ENCODE measurements around the gene ZAR1. TPM values are rescaled to one million over a fixed set of nuclear protein-coding genes. Genes with fewer than 3 reads are reported as not detected.

Gene ZAR1
- total and polyA plus RNA-seq, 2 donors (not counting 1 experiment from before 2014, with no cell fraction given): not detected

DNA sequence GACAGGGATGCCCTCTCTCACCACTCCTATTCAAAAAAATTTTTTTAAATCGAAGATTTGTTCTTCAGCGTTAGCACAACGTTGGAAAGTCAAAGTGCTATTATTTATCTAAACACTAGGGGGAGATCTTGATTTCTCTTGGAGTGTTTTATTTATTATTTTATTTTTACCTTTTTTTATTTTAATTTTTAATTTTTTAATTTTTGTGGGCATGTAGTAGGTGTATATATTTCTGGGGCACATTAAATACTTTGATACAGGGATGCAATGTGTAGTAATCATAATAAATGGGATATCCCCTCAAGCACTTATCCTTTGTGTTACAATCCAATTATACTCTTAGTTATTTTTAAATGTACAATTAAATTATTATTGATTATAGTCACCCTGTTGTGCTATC, 44.3 kb upstream of the ZAR1 start:
- no CpG with 5 or more reads among the region's 3 CpGs for WGBS (ENCODE audit: insufficient coverage)
- no peak overlapping the region for H3K27ac Mint-ChIP-seq
- POLR2A ChIA-PET: no interaction called here
- DNase-seq: peak; percentile 11
- Histone ChIP-seq H3K9ac (ENCODE audit: low read length) (no peak overlapping the region), H3K27ac (ENCODE audit: low read length in 2 of 2) (no peak overlapping the region), H3K4me1 (ENCODE audit: control insufficient read depth in 2 of 2, insufficient read depth in 2 of 2, low read length in 2 of 2) (no peaks in the 10 kb centered on the region), H2AFZ (ENCODE audit: insufficient read depth, low read depth, low read length, poor library complexity, severe bottlenecking) (no peak overlapping the region), H3K9me3 (ENCODE audit: control extremely low read depth in 1 of 3, control insufficient read depth in 2 of 3, insufficient read depth in 1 of 3, low read length in 2 of 3) (peaks cover 0 to 1% (median 0%) of the 10 kb centered on the region in 3 donors), H3K36me3 (replicated peaks in 1 of 2; ENCODE audit: control extremely low read depth in 1 of 2, control insufficient read depth in 1 of 2, extremely low read depth in 1 of 2, insufficient read depth in 2 of 2, low read length in 1 of 2) (no peaks in the 10 kb centered on the region), H3K4me3 (ENCODE audit: control extremely low read depth in 1 of 5, extremely low read depth in 1 of 5, insufficient read depth in 1 of 5, low read depth in 2 of 5, low read length in 4 of 5) (no peak overlapping the region), H3K79me2 (ENCODE audit: control insufficient read depth, insufficient read depth, low read length) (no peaks in the 10 kb centered on the region), H4K20me1 (ENCODE audit: control insufficient read depth, insufficient read depth, low read length, poor library complexity, severe bottlenecking) (no peaks in the 10 kb centered on the region), H3K27me3 (replicated peaks in 1 of 4; ENCODE audit: control extremely low read depth in 1 of 4, control insufficient read depth in 3 of 4, insufficient read depth in 4 of 4, low read length in 3 of 4) (peaks cover 0 to 6% (median 0%) of the 10 kb centered on the region in 4 experiments), H3K4me2 (replicated peaks; ENCODE audit: low read depth, low read length, poor library complexity, severe bottlenecking) (no peak overlapping the region)
- ATAC-seq (ENCODE audit: low read depth): no peak
- peak; percentile 77 for TF ChIP-seq CTCF (IDR thresholded peaks at IDR 0.05)
- TF ChIP-seq EZH2 (IDR thresholded peaks at IDR 0.05; ENCODE audit: borderline replicate concordance, insufficient read depth, low read depth, low read length, poor library complexity, severe bottlenecking): no peak
- peaks cover 6% of the 10 kb centered on the region for H3K27me3 Mint-ChIP-seq
- H3K9me3 Mint-ChIP-seq (ENCODE audit: insufficient read depth): no peaks in the 10 kb centered on the region
- H3K4me1 Mint-ChIP-seq: no peaks in the 10 kb centered on the region
- no peak overlapping the region for H3K4me3 Mint-ChIP-seq
- intact Hi-C loops (cut with micrococcal nuclease): loop anchor here (2.0 kb wide), 1 partner anchor 517 kb away; no protein-coding TSS in a partner anchor
- CTCF ChIA-PET: interaction anchor here (1.1 to 2.1 kb wide), 5 partner anchors 8 to 517 kb away, joined by 3 to 7 read pairs (median 5); no protein-coding TSS in a partner anchor

DNA sequence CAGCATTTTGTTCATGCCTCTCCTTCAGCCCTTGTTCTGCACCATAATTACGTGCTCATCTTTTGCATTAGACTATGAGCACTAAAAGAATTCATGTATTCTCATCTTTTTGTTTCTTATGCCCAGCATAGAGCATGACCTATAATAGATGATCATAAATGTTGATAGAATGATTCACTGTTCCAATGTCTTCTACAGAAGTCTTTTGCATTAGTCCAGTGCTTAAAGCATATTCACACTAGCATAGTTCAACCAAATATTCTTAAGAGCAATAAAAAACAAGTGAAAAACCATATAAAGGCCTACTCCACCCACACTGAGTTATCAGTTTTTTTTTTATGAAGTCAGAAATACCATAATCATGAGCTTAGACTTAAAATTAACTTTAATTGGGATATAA, 43.4 kb upstream of the ZAR1 start:
- no peak overlapping the region for H3K4me3 ChIP-seq (ENCODE audit: control extremely low read depth in 1 of 5, extremely low read depth in 1 of 5, insufficient read depth in 1 of 5, low read depth in 2 of 5, low read length in 4 of 5)
- DNase-seq: no peak
- H3K4me2 ChIP-seq (replicated peaks; ENCODE audit: low read depth, low read length, poor library complexity, severe bottlenecking): no peak overlapping the region
- no peak for TF ChIP-seq CTCF (IDR thresholded peaks at IDR 0.05)
- TF ChIP-seq EZH2 (IDR thresholded peaks at IDR 0.05; ENCODE audit: borderline replicate concordance, insufficient read depth, low read depth, low read length, poor library complexity, severe bottlenecking): no peak
- ATAC-seq (ENCODE audit: low read depth): no peak
- H3K9me3 Mint-ChIP-seq (ENCODE audit: insufficient read depth): no peaks in the 10 kb centered on the region
- no peaks in the 10 kb centered on the region for H3K4me1 ChIP-seq (ENCODE audit: control insufficient read depth in 2 of 2, insufficient read depth in 2 of 2, low read length in 2 of 2)
- no peaks in the 10 kb centered on the region for H4K20me1 ChIP-seq (ENCODE audit: control insufficient read depth, insufficient read depth, low read length, poor library complexity, severe bottlenecking)
- H3K27ac ChIP-seq (ENCODE audit: low read length in 2 of 2): no peak overlapping the region
- H3K36me3 ChIP-seq (replicated peaks in 1 of 2; ENCODE audit: control extremely low read depth in 1 of 2, control insufficient read depth in 1 of 2, extremely low read depth in 1 of 2, insufficient read depth in 2 of 2, low read length in 1 of 2): no peaks in the 10 kb centered on the region
- no peaks in the 10 kb centered on the region for H3K4me1 Mint-ChIP-seq
- no CpG with 5 or more reads among the region's 1 CpG for WGBS (ENCODE audit: insufficient coverage)
- intact Hi-C loops (cut with micrococcal nuclease): loop anchor here (2.0 kb wide), 1 partner anchor 516 kb away; no protein-coding TSS in a partner anchor
- H3K27ac Mint-ChIP-seq: no peak overlapping the region
- H3K27me3 ChIP-seq (replicated peaks in 1 of 4; ENCODE audit: control extremely low read depth in 1 of 4, control insufficient read depth in 3 of 4, insufficient read depth in 4 of 4, low read length in 3 of 4): peaks cover 0 to 8% (median 0%) of the 10 kb centered on the region in 4 experiments
- CTCF ChIA-PET: interaction anchor here (0.6 to 2.1 kb wide), 4 partner anchors 17 to 516 kb away, joined by 3 to 6 read pairs (median 5); no protein-coding TSS in a partner anchor
- POLR2A ChIA-PET: no interaction called here
- no peak overlapping the region for H3K9ac ChIP-seq (ENCODE audit: low read length)
- H3K9me3 ChIP-seq (ENCODE audit: control extremely low read depth in 1 of 3, control insufficient read depth in 2 of 3, insufficient read depth in 1 of 3, low read length in 2 of 3): no peaks in the 10 kb centered on the region
- H3K27me3 Mint-ChIP-seq: peaks cover 7% of the 10 kb centered on the region
- H3K79me2 ChIP-seq (ENCODE audit: control insufficient read depth, insufficient read depth, low read length): no peaks in the 10 kb centered on the region
- H3K4me3 Mint-ChIP-seq: no peak overlapping the region
- no peak overlapping the region for H2AFZ ChIP-seq (ENCODE audit: insufficient read depth, low read depth, low read length, poor library complexity, severe bottlenecking)

Measured in B cell (primary cell).